Activated CD4-positive, alpha-beta T cell treated with anti-CD3 and anti-CD28 coated beads for 1 hour (primary cell): ENCODE results near the gene PLCB3.

Source experiments
- DNase-seq: peaks from one replicate; pipeline ENCODE4 v3.0.0-alpha.2; 2020

Gene PLCB3

GRCh38 chr11:64252003-64252872 is 908 bp downstream of the PLCB3 start:
- DNase-seq: no peak

- DNase-seq: no peak
Observed at GRCh38 chr11:64253043-64253442, 1.7 kb downstream of the PLCB3 start.

GRCh38 chr11:64253481-64253880 is 2.2 kb downstream of the PLCB3 start:
- DNase-seq: no peak

GRCh38 chr11:64254326-64254725 is 3.0 kb downstream of the PLCB3 start:
- DNase-seq: no peak

GRCh38 chr11:64255135-64256128 is 4.1 kb downstream of the PLCB3 start:
- no peak for DNase-seq

DNA sequence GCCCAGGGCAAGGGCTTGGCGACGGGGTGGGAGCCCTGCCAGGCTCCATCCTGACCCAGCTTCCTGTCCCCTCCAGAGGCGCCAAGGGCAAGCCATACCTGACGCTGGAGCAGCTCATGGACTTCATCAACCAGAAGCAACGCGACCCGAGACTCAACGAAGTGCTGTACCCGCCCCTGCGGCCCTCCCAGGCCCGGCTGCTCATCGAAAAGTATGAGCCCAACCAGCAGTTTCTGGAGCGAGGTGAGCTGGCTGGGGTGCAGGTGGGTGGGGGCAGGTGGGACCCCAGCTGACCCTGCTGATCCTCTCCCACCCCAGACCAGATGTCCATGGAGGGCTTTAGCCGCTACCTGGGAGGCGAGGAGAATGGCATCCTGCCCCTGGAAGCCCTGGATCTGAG is 5.0 kb downstream of the PLCB3 start:
- DNase-seq: no peak

- DNase-seq: no peak
Observed at GRCh38 chr11:64258356-64258755, 7.0 kb downstream of the PLCB3 start.

DNA sequence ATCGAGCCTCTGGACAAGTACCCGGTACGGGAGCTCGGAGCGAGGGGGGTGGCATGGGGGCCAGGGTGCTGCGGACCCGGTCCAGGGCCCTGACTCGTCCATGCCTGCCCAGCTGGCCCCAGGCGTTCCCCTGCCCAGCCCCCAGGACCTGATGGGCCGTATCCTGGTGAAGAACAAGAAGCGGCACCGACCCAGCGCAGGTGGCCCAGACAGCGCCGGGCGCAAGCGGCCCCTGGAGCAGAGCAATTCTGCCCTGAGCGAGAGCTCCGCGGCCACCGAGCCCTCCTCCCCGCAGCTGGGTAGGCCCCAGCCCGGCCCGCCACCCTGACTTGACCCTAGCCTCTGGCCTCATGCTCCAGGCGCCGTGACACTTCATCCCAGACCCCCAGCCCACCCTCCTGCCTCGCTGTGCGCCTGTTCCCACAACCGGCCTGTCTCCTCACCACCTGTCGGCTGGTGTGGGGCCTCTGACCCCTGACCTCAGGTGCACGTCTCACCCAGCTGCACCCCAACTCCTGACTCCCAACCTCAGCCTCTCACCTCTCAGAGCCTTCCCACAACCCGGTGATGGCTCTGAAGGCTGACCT is 7.7 kb downstream of the PLCB3 start:
- DNase-seq: no peak

GRCh38 chr11:64259533-64260067 is 8.3 kb downstream of the PLCB3 start:
- DNase-seq: no peak

GRCh38 chr11:64260147-64260708 is 8.9 kb downstream of the PLCB3 start:
- no peak for DNase-seq

- no peak for DNase-seq
Observed at GRCh38 chr11:64261556-64262080, 10.3 kb downstream of the PLCB3 start.

DNA sequence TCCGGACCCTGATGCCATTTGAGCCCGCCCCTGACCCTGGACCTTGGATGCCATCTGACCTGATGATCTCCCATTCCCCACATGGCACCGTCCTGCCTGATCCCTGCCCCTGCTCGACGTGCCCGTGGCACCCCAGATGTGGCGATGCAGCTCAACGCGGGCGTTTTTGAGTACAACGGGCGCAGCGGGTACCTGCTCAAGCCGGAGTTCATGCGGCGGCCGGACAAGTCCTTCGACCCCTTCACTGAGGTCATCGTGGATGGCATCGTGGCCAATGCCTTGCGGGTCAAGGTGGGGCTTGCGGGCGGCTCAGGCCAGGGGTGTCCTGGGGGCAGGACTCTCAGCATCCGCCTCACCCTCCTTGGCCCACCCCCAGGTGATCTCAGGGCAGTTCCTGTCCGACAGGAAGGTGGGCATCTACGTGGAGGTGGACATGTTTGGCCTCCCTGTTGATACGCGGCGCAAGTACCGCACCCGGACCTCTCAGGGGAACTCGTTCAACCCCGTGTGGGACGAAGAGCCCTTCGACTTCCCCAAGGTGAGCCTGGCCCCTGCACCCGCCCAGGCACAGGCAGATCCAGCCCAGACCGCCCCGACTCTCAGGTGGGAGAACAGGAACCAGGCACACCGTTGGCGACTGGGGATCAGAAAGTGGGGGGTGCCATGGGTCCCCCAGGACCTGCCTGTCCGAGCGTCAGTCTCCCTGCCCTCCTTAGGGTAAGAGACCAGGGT is 11.1 kb downstream of the PLCB3 start:
- no peak for DNase-seq

DNA sequence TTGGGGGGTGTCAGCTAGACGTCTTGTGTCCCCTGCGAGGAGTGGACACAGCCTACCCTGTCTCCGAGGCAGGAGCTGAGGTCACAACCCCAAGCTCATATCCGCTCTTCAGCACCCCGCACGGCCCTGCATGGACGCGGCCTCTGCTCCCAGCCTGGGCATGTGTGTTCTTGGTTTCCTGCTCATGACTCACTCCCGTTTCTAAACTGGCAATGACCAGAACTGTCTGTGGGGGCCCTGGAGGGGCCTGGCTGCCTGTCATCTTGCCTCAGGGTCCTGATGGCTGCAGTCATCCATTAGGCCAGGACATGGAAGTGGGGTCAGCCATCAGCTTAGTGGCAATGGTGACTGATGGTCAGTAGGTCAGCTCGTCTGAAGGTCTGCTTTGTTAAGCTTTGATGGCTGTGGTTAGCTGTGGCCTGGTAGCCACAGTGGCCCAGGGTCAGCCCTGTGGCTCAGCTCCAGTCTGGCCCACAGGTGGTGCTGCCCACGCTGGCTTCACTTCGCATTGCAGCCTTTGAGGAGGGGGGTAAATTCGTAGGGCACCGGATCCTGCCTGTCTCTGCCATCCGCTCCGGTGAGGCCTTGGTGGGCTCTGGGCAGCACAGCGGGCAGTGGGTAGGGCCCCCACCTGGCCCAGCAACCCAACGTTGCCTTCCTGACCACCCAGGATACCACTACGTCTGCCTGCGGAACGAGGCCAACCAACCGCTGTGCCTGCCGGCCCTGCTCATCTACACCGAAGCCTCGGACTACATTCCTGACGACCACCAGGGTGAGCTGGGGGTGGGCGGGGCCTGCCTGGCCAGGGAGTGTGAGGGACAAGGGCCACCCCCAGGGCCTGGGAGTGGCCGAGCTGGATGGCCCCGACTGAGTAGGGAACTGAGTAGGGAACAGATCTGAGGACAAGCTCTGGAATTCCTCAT is 12.0 kb downstream of the PLCB3 start:
- no peak for DNase-seq

DNA sequence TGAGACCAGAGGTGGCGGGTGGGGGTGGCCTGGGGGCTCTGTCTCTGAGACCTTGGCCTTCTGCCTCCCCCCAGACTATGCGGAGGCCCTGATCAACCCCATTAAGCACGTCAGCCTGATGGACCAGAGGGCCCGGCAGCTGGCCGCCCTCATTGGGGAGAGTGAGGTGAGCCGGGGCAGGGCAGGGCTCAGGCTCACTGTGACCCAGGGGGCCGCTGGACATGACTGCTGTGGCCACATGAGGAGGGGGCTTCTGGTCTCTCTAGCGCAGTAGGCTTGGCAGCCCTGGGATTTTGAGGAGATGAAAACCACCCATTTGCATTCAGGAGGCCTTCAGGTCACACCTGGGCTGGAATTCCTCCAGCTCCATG is 12.6 kb downstream of the PLCB3 start:
- DNase-seq: no peak

- DNase-seq: no peak
Observed at GRCh38 chr11:64264371-64264852, 13.1 kb downstream of the PLCB3 start.

- no peak for DNase-seq
Observed at GRCh38 chr11:64265176-64266160, 14.1 kb downstream of the PLCB3 start.

GRCh38 chr11:64266339-64266738 is 15.0 kb downstream of the PLCB3 start:
- DNase-seq: no peak

GRCh38 chr11:64267207-64267945 is 16.0 kb downstream of the PLCB3 start:
- DNase-seq: no peak
